Naive thymus-derived CD4-positive, alpha-beta T cell (primary cell): Measurements from ENCODE around the gene CALN1. TPM values are rescaled to one million over a fixed set of nuclear protein-coding genes. Genes with fewer than 3 reads are reported as not detected.

Experiments used
- ATAC-seq: fragments of 150-1000 bp; cut with Tn5 transposase; 2 replicates; pipeline ENCODE4 v1.10.0; 2021; ENCODE audit warnings: mild to moderate bottlenecking, moderate library complexity
- CTCF ChIA-PET: fragments of 350-600 bp; sonication (Branson Sonifier 250); formaldehyde crosslinking; loops from one replicate; lab custom pipeline; 2021; ENCODE audit warnings: antibody characterized with exemption; lab: Charles Lee
- POLR2A ChIA-PET: fragments of 350-600 bp; sonication (Branson Sonifier 250); formaldehyde crosslinking; loops from one replicate; lab custom pipeline; 2021; ENCODE audit warnings: antibody characterized with exemption, inconsistent platforms; lab: Charles Lee
- DNase-seq, 9 donors: peaks; one replicate each; pipeline versions ENCODE4 v3.0.0 to v3.0.0-alpha.2; 2020 to 2022; ENCODE audit warnings: mixed read lengths in 1 of 9
- H3K27ac ChIP-seq: one replicate; pipeline ENCODE4 v1.7.0; 2013; ENCODE audit warnings: mild to moderate bottlenecking, low read depth, low read length, moderate library complexity
- H3K27me3 ChIP-seq, 2 donors: one replicate each; pipeline ENCODE4 v1.7.0; 2013; ENCODE audit warnings: low read length in 2 of 2, mild to moderate bottlenecking in 2 of 2, moderate library complexity in 2 of 2; ENCODE audit not compliant: control insufficient read depth in 2 of 2, insufficient read depth in 2 of 2
- H3K36me3 ChIP-seq, 3 experiments: 1 replicate in 2 of 3; 2 replicates in 1 of 3; pipeline ENCODE4 v1.7.0; 2013; ENCODE audit warnings: low read length in 3 of 3, mild to moderate bottlenecking in 3 of 3, moderate library complexity in 1 of 3; ENCODE audit not compliant: insufficient read depth in 3 of 3, control insufficient read depth in 2 of 3
- H3K4me1 ChIP-seq, 2 donors: one replicate each; pipeline ENCODE4 v1.7.0; 2013; ENCODE audit warnings: low read length in 2 of 2, mild to moderate bottlenecking in 2 of 2, moderate library complexity in 1 of 2; ENCODE audit not compliant: control insufficient read depth in 2 of 2, insufficient read depth in 2 of 2
- H3K4me3 ChIP-seq: 2 replicates; pipeline ENCODE4 v1.7.0; 2013; ENCODE audit warnings: mild to moderate bottlenecking, low read length
- H3K9me3 ChIP-seq, 3 experiments: 1 replicate in 2 of 3; 2 replicates in 1 of 3; pipeline ENCODE4 v1.7.0; 2013; ENCODE audit warnings: low read length in 3 of 3; ENCODE audit not compliant: control insufficient read depth in 2 of 3
- H3K27ac Mint-ChIP-seq, 9 donors: one replicate each; pipeline ENCODE4 v1.8.0; 2020 to 2022; ENCODE audit warnings: mixed read lengths in 9 of 9, mild to moderate bottlenecking in 8 of 9, moderate library complexity in 5 of 9, inconsistent platforms in 2 of 9
- H3K27me3 Mint-ChIP-seq, 5 donors: one replicate each; pipeline ENCODE4 v1.8.0; 2021 to 2022; ENCODE audit warnings: mixed read lengths in 5 of 5, mild to moderate bottlenecking in 1 of 5
- H3K36me3 Mint-ChIP-seq, 5 donors: one replicate each; pipeline ENCODE4 v1.8.0; 2020 to 2022; ENCODE audit warnings: mixed read lengths in 5 of 5, mild to moderate bottlenecking in 3 of 5, inconsistent platforms in 1 of 5
- H3K4me1 Mint-ChIP-seq, 7 donors: one replicate each; pipeline ENCODE4 v1.8.0; 2020 to 2022; ENCODE audit warnings: mixed read lengths in 7 of 7, mild to moderate bottlenecking in 3 of 7, inconsistent platforms in 1 of 7
- H3K4me3 Mint-ChIP-seq, 10 donors: one replicate each; pipeline ENCODE4 v1.8.0; 2020 to 2022; ENCODE audit warnings: mild to moderate bottlenecking in 10 of 10, mixed read lengths in 10 of 10, moderate library complexity in 6 of 10, inconsistent platforms in 2 of 10
- H3K9me3 Mint-ChIP-seq, 11 donors: one replicate each; pipeline ENCODE4 v1.8.0; 2020 to 2022; ENCODE audit warnings: mixed read lengths in 11 of 11, mild to moderate bottlenecking in 4 of 11, inconsistent platforms in 1 of 11, moderate library complexity in 1 of 11
- intact Hi-C, 2 donors: fragments of 100-400 bp; cut with micrococcal nuclease; formaldehyde crosslinking; loops; one replicate each; pipeline ENCODE4 v1.15.1; 2023
- polyA plus RNA-seq, 2 donors: library from polyadenylated mRNA; unstranded; fragments of 300-500 nt; fragmentation: Illumina TruSeq; gene quantifications; one replicate each; pipeline ENCODE4 v1.2.3, GENCODE V29; 2021
- total RNA-seq, 6 experiments: library from RNA in 5 of 6; stranded (reverse) in 5 of 6; gene quantifications; 1 replicate in 5 of 6; 2 replicates in 1 of 6; pipeline ENCODE4 v1.2.3 and lab custom pipeline; 2021 to 2026

Gene CALN1
- total and polyA plus RNA-seq, 7 experiments from 2014 or later = 0.03 to 0.17 TPM; not detected in 5

DNA sequence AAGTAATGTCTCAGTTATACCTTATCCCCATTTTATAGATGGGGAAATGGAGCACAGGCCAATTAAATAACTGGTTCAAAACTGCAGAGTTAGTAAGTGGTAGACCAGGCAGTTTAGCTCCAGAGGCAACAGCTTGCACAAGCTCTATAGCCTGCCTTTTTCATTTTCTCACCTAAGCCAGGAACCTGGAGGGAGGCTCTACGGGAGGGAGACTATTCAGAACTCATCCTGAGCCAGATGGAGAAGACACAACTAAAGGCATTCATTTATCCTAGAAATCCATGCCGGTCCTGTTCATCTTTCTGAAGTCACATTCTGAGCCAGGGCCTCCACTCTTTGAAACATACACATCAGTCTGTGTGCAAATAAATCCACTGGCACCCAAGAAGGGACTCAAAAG, 103.2 kb downstream of the CALN1 start:
- H3K27ac ChIP-seq = no peak overlapping the region
- H3K4me3 Mint-ChIP-seq = no peak overlapping the region
- intact Hi-C loops = no loop called here
- DNase-seq = no peak
- H3K4me1 ChIP-seq = no peaks in the 10 kb centered on the region
- H3K9me3 Mint-ChIP-seq = peaks cover 0 to 7% (median 0%) of the 10 kb centered on the region in 11 donors
- H3K27me3 ChIP-seq = no peaks in the 10 kb centered on the region
- no peak overlapping the region for H3K4me3 ChIP-seq
- H3K4me1 Mint-ChIP-seq = peaks cover 0 to 1% (median 0%) of the 10 kb centered on the region in 7 donors
- H3K36me3 ChIP-seq = no peaks in the 10 kb centered on the region
- CTCF ChIA-PET = no interaction called here
- H3K9me3 ChIP-seq = no peaks in the 10 kb centered on the region
- peaks cover 0 to 10% (median 6%) of the 10 kb centered on the region in 5 donors for H3K27me3 Mint-ChIP-seq
- H3K36me3 Mint-ChIP-seq = peaks cover 0 to 6% (median 0%) of the 10 kb centered on the region in 5 donors
- ATAC-seq = no peak
- no peak overlapping the region for H3K27ac Mint-ChIP-seq
- POLR2A ChIA-PET = no interaction called here

DNA sequence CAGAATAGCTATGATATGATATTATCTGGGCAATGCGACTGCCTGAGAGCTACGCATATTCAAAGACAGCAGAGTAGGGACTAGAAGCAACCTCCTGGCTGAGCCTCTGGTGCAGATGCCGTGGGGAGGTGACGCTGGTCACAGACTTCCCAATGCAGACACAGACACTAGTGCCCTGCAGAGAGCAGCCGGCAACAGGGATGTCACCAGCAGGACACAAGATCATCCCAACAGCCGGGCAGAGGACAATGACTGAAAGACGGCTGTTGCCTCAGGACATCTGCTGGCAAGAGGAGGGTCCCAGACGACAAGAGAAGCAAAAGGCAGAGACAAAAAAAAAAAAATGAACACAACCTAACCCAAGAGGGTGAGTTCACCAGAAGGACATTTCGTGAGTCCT, 104.6 kb downstream of the CALN1 start:
- Mint-ChIP-seq H3K9me3 (peaks cover 0 to 6% (median 0%) of the 10 kb centered on the region in 11 donors), H3K4me1 (peaks cover 0 to 1% (median 0%) of the 10 kb centered on the region in 7 donors), H3K4me3 (no peak overlapping the region), H3K27me3 (peaks cover 0 to 10% (median 6%) of the 10 kb centered on the region in 5 donors), H3K27ac (no peak overlapping the region), H3K36me3 (peaks cover 0 to 6% (median 0%) of the 10 kb centered on the region in 5 donors)
- H3K4me3 ChIP-seq = no peak overlapping the region
- DNase-seq (no peak), ATAC-seq (no peak)
- H3K9me3 ChIP-seq = no peaks in the 10 kb centered on the region
- H3K27me3 ChIP-seq = no peaks in the 10 kb centered on the region
- H3K27ac ChIP-seq = no peak overlapping the region
- no peaks in the 10 kb centered on the region for H3K4me1 ChIP-seq
- intact Hi-C loops = no loop called here
- ChIA-PET CTCF (no interaction called here), POLR2A (no interaction called here)
- H3K36me3 ChIP-seq = no peaks in the 10 kb centered on the region

DNA sequence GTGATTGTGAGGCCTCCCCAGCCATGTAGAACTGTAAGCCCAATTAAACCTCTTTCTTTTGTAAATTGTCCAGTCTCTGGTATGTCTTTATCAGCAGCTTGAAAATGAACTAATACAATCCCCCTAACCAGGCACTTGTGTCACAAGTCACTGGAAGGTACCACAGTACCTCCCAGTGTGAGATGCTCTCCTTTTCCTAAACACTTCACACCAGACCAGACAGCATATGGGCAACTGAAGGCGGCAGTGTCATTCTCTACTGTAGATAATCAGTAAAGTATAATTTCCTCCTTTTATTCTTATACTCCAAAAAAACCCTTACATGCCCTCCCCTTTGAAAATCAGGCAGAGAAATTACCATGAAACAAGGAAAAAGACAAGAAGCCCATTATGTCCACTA, 113.2 kb downstream of the CALN1 start:
- POLR2A ChIA-PET = no interaction called here
- H3K4me3 Mint-ChIP-seq = peak overlapping the region in 1 of 10 donors; percentile 5
- ATAC-seq = no peak

DNA sequence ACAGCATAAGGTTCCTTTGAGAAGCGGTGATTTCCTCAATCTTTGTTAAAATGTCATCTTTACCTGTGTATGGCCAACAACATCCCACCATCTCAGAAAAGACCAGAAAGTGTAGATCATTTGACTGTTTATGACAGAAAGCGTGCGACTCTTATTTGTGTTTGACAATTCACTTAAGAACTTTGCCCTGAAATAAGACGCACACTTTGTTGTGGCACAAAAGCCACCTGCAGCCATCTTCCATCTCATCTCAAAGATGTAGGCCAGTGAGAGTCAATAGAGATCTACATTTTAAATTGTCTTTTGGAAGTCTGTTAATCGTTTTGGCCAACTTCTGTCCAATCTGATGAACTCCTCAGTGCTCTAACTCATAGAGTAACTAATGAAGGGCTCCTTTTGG, 114.0 kb downstream of the CALN1 start:
- intact Hi-C loops = no loop called here
- Histone ChIP-seq H3K9me3 (no peaks in the 10 kb centered on the region), H3K4me1 (no peaks in the 10 kb centered on the region), H3K36me3 (no peaks in the 10 kb centered on the region), H3K27me3 (no peaks in the 10 kb centered on the region), H3K27ac (no peak overlapping the region), H3K4me3 (no peak overlapping the region)
- Mint-ChIP-seq H3K27ac (no peak overlapping the region), H3K4me1 (no peaks in the 10 kb centered on the region), H3K4me3 (peak overlapping the region in 1 of 10 donors; percentile 21), H3K9me3 (peaks cover 0 to 8% (median under 1%) of the 10 kb centered on the region in 11 donors), H3K36me3 (peaks cover 0 to under 1% (median 0%) of the 10 kb centered on the region in 5 donors), H3K27me3 (peaks cover 0 to 6% (median 2%) of the 10 kb centered on the region in 5 donors)
- CTCF ChIA-PET = no interaction called here
- POLR2A ChIA-PET = no interaction called here
- DNase-seq = no peak
- ATAC-seq = no peak

More for the DNA sequence above, 113.2 kb downstream of the CALN1 start:
- intact Hi-C loops = no loop called here
- H3K4me1 ChIP-seq = no peaks in the 10 kb centered on the region
- no peak overlapping the region for H3K27ac Mint-ChIP-seq
- DNase-seq = no peak
- peaks cover 0 to 6% (median 0%) of the 10 kb centered on the region in 11 donors for H3K9me3 Mint-ChIP-seq
- no peaks in the 10 kb centered on the region for H3K4me1 Mint-ChIP-seq
- H3K27me3 Mint-ChIP-seq = peaks cover 0 to 5% (median 0%) of the 10 kb centered on the region in 5 donors
- CTCF ChIA-PET = no interaction called here
- H3K27me3 ChIP-seq = no peaks in the 10 kb centered on the region
- no peak overlapping the region for H3K4me3 ChIP-seq
- H3K9me3 ChIP-seq = no peaks in the 10 kb centered on the region
- no peaks in the 10 kb centered on the region for H3K36me3 ChIP-seq
- no peaks in the 10 kb centered on the region for H3K36me3 Mint-ChIP-seq
- H3K27ac ChIP-seq = no peak overlapping the region

DNA sequence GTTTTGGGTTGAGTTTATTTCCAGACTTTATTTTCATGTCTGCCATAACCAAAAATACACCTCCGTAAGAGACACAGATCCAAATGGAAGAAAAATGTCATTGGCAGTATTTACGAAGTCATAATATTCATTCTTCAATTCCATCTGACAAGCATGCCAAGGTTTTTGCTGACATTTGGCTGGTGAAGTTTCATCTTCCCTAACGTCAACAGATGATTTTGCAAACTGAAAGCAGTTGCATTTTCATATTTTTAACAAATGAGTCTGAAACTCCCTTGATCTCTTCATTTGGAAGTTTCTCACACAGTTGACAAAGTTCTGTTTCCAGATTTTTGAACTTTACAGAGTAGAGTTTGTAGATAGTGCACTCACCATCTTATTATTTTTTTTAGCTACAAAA, 114.5 kb downstream of the CALN1 start:
- Mint-ChIP-seq H3K36me3 (peaks cover 0 to 4% (median 0%) of the 10 kb centered on the region in 5 donors), H3K27ac (no peak overlapping the region), H3K9me3 (peaks cover 0 to 11% (median 2%) of the 10 kb centered on the region in 11 donors), H3K27me3 (peaks cover 0 to 10% (median 5%) of the 10 kb centered on the region in 5 donors), H3K4me1 (no peaks in the 10 kb centered on the region), H3K4me3 (no peak overlapping the region)
- Histone ChIP-seq H3K4me3 (no peak overlapping the region), H3K27ac (no peak overlapping the region), H3K4me1 (no peaks in the 10 kb centered on the region), H3K36me3 (no peaks in the 10 kb centered on the region), H3K27me3 (no peaks in the 10 kb centered on the region), H3K9me3 (no peaks in the 10 kb centered on the region)
- ChIA-PET POLR2A (no interaction called here), CTCF (no interaction called here)
- intact Hi-C loops = no loop called here
- ATAC-seq (no peak), DNase-seq (no peak)

DNA sequence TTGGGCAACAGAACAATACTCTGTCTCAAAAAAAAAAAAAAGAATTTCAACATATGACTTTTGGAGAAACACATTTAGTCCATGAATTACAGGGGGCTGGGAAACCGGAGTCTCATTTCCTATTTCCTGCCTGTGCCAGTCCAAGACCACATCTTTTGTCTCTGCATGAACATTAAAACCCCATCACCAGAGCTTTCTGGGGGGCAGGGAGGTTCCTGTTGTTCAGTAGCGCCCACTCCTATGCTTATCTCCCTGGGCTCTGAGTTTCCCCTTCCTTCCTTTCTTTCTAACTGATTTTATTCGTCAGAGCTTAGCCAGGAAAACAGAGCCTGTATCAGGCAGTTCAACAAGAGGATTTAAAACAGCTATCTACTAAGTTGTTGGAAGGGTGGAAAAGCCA, 119.3 kb downstream of the CALN1 start:
- no peak overlapping the region for H3K27ac ChIP-seq
- no peak for ATAC-seq
- ChIA-PET CTCF (no interaction called here), POLR2A (no interaction called here)
- peaks cover 0 to 27% (median 7%) of the 10 kb centered on the region in 11 donors for H3K9me3 Mint-ChIP-seq
- no peaks in the 10 kb centered on the region for H3K36me3 ChIP-seq
- H3K27ac Mint-ChIP-seq = no peak overlapping the region
- no peak overlapping the region for H3K4me3 ChIP-seq
- intact Hi-C loops = no loop called here
- H3K4me1 ChIP-seq = no peaks in the 10 kb centered on the region
- peaks cover 0 to 11% (median 0%) of the 10 kb centered on the region in 5 donors for H3K36me3 Mint-ChIP-seq
- H3K9me3 ChIP-seq = no peaks in the 10 kb centered on the region
- no peak for DNase-seq
- no peak overlapping the region for H3K4me3 Mint-ChIP-seq
- H3K27me3 ChIP-seq = no peaks in the 10 kb centered on the region
- no peaks in the 10 kb centered on the region for H3K4me1 Mint-ChIP-seq
- H3K27me3 Mint-ChIP-seq = peaks cover 0 to 5% (median 0%) of the 10 kb centered on the region in 5 donors

DNA sequence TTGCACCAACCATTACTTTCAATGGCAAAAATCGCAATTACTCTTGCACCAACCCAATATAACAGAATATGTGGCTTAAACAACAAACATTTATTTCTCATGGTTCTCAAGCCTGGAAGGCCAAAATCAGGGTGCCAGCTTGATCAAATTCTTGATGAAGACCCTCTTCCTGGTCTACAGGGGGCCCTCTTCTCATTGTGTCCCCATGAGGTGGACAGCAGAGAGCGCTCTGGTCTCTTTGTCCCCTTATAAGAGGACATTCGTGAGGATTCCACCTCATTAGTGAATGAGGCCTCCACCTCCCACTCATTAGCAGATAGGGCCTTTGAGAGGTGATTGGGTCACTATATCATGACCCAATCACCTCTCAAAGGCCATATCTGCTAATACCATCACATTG, 120.0 kb downstream of the CALN1 start:
- intact Hi-C loops = no loop called here

More for the DNA sequence above, 120.0 kb downstream of the CALN1 start:
- no peak overlapping the region for H3K4me3 Mint-ChIP-seq
- no peak for ATAC-seq
- no peak overlapping the region for H3K27ac Mint-ChIP-seq
- ChIA-PET CTCF (no interaction called here), POLR2A (no interaction called here)
- H3K27me3 Mint-ChIP-seq = peaks cover 0 to 5% (median 0%) of the 10 kb centered on the region in 5 donors
- no peaks in the 10 kb centered on the region for H3K9me3 ChIP-seq
- peaks cover 0 to 11% (median 0%) of the 10 kb centered on the region in 5 donors for H3K36me3 Mint-ChIP-seq
- no peaks in the 10 kb centered on the region for H3K4me1 ChIP-seq
- no peaks in the 10 kb centered on the region for H3K4me1 Mint-ChIP-seq
- no peak overlapping the region for H3K27ac ChIP-seq
- DNase-seq = no peak
- H3K9me3 Mint-ChIP-seq = peaks cover 0 to 27% (median 7%) of the 10 kb centered on the region in 11 donors
- no peaks in the 10 kb centered on the region for H3K27me3 ChIP-seq
- H3K4me3 ChIP-seq = no peak overlapping the region
- no peaks in the 10 kb centered on the region for H3K36me3 ChIP-seq
